GM12892 (cell line): ENCODE results near the gene KCNMA1.

Experiments
- POLR2A ChIP-seq: IDR thresholded peaks from 2 replicates; pipeline ENCODE4 v1.6.1; 2011; ENCODE audit warnings: low read depth, low read length, control low read depth
- POLR2AphosphoS5 ChIP-seq: IDR thresholded peaks from 2 replicates; pipeline ENCODE4 v1.6.1; 2011; ENCODE audit warnings: low read depth, low read length, control low read depth

DNA sequence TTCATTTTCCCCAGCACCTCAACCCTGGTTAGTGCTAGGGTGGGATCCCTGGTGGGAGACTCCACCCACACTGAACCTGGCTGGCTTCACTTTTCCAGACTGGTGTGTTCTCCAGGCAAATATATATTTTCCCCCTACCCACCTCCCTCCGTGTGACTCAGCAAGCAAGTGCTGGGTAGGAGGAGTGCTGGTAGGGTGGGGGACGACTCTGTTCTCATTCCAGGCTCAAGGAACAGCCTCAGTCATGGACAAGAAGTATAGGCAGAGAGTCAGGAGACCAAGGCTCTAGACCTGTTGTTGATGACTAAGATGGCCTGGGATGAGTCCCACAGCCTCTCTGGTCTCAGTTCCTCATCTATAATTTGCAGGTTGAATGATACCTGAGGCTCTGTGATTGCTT lies 328.1 kb downstream of the KCNMA1 start:
- TF ChIP-seq POLR2A (no peak), POLR2AphosphoS5 (no peak)
